Measurements from ENCODE around the gene COL11A2.
A peak's percentile ranks its signal among the peaks of the same experiment; 100 is the strongest.

Gene COL11A2

DNA sequence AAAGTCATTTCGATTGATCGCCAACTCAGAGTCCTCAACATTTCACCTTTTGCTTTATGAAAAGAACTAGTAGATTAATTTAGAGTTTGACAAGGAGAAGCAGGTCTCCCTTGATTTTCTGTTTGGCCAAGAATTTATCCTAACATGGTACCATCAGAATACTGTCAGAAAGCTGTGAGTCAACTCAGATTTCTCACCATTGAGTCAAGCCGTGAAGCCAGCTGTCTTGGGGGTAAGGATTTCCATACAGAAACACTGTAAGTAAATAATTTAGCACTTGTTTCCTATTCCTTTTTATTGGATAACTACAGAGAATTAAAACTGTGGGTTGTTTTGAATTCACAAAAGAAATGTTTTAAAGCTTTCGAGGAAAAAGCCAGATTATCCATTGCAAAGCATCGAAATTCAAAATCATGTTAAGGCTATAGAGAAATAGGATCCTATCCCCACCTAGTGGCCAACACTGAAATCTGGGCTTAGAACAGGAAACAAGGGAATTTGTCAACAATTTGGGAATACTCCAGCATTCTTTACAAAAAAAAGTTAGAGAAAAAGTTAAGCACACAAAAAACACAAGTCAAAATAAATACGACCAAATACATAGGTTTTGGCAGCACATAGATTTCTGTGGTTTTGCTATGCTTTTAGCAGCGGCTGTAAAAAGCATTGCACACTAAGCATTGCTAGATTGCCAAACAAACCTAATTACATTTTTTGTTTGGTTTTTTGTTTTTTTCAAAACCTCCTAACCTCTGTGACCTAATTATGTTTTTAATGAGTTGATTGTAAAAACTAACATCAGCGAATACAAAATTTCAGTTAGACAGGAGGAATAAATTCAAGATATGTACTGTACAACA is 44.2 kb downstream of the COL11A2 start:
- no peak for DNase-seq

DNA sequence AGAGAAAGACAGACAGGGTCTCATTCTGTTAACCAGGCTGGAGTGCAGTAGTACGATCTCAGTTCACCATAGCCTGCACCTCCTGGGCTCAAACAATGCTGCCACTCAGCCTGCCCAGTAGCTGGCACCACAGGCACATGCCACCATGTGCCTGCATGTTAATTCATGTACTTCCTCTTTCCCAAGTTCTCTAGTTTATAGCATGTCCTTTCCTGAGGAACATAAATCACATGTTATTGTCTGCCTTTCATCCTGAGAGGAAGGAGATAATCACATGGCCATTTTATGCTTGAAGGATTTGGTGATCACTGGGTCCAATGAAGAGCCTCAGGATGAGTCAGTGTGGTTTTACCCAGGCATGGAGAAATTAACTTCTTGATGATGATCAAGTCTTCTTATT is 47.9 kb downstream of the COL11A2 start:
- DNase-seq: no peak

- no peak for DNase-seq
Measured at GRCh38 chr6:33143113-33143770, 49.0 kb downstream of the COL11A2 start.

DNA sequence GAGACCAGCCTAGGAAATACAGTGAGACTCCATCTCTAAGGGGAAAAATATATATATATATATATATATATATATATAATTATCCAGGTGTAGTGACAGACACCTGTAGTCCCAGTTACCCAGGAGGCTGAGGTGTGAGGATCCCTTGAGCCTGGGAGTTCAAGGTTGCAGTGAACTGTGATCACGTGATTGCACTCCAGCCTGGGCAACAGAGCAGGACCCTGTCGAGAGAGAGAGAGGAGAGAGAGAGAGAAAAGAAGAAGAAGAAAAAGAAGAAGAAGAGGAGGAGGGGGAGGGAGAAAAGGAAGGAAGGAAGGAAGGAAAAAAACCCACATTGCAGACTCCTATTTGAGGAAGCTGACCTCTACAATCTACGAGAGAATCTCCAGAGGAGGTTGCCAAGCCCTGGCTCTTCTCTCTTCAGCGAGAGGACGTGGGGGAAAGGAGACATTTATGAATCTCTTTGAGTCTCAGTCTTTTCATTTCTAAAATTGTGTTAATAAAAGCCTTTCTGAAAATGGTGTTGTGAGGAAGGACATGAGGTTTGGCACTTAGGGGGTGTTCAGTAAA is 49.7 kb downstream of the COL11A2 start:
- DNase-seq: no peak

- DNase-seq: no peak
Measured at GRCh38 chr6:33140556-33140955, 51.7 kb downstream of the COL11A2 start.

GRCh38 chr6:33139596-33140206 is 52.6 kb downstream of the COL11A2 start:
- no peak for DNase-seq

- DNase-seq: no peak
Measured at GRCh38 chr6:33136310-33136900, 55.9 kb downstream of the COL11A2 start.

DNA sequence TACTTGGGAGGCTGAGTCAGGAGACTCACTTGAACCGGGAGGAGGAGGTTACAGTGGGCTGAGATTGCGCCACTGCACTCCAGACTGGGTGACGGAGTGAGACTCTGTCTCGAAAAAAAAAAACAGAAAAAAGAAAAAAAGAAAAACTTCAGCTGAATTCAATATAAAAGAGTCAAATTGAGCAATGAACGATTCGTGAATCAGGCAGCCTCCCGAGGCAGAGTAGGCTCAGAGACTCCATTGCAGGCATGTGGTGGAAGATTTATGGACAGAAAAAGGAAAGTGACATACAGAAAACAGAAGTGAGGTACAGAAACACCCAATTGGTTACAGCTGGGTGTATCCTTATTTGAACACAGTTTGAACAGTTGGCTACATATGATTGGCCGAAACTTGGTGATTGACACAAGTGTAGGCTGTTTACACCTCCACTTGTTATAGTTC is 60.2 kb downstream of the COL11A2 start:
- no peak for DNase-seq

DNA sequence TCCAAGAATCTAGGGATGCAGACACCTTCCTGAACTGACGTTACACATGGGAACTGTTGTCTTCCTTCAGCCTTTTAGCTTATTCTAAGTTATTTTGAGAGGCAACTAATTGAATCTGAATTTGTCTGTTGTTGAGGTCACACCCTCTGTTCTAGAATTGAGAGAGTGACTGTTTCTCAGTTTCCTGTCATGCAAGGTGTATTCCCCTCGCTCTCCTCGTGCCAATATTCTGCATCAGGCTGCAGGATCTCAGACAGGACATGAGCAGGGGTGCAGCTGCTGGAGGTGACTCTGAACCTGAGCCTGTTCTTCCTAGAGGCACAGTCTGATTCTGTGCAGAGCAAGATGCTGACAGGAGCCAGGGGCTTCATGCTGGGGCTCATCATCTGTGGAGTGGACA is 63.9 kb downstream of the COL11A2 start:
- no peak for DNase-seq

DNA sequence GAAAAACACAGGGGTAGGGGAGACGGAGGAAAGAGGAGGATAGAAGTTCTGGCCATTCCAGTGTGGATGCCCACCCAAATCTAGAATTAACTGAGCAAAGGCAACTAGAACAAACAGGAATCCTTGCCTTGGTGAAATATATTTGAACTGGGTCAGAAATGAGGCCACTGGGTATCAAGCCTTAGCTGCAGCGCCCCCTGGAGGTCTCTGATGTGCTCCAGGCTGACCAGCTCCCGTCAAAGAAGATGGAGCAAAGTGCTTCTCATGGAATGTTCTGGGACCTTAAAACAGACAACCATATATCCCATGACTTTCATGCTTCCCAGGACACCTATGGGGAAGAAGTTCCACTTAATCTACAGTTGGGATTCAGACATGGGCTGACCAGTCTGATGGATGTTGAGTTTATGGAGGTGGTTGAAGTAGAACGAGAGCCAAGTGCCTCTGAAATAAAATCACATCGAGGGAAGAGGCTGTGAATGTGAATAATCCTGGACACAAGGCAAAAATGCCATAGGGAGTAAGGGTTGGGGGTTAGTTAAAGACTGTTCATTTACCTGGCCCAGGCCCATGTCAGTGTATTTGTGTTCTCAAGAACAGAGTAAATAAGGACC is 66.1 kb downstream of the COL11A2 start:
- peak; percentile 36 for DNase-seq

DNA sequence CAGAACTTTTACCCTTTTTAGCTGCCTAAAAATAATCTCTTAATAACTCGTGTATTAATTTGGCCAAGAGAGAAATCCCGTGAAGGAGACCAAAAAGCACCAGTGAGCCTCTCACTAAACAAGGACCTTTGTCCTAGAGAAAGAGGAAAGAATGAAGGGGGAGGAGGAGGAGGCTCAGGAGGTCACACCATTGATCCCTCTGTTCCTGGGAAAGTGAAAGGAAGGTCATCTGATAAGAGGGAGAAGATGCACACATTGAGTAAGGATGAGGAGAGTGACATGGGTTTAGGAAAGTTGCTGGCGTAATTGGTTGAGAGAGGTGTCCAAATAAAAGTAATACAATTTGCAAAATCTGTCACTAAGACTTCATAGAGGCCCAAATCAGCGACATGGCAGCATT is 67.3 kb downstream of the COL11A2 start:
- no peak for DNase-seq

DNA sequence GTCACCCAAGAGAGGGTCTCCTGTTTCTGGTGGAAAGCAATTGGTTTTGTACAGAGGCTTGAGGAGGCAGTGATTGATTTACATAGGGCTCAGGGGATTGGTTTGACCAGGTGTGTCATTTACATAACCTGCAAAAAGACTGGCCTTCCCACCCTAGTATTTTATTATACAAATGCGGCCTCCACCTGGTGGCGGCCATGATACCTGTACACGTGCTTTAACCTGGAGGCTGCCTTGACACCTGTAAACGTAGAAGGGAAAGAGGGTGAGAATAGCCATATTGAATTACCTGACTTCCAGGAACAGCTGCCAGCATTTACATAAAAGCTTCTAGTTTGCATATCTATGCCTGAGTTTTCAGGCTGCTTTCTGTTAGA is 67.8 kb downstream of the COL11A2 start:
- no peak for DNase-seq

- DNase-seq: no peak
Measured at GRCh38 chr6:33123732-33124524, 68.3 kb downstream of the COL11A2 start.

- DNase-seq: no peak
Measured at GRCh38 chr6:33123181-33123580, 69.1 kb downstream of the COL11A2 start.

DNA sequence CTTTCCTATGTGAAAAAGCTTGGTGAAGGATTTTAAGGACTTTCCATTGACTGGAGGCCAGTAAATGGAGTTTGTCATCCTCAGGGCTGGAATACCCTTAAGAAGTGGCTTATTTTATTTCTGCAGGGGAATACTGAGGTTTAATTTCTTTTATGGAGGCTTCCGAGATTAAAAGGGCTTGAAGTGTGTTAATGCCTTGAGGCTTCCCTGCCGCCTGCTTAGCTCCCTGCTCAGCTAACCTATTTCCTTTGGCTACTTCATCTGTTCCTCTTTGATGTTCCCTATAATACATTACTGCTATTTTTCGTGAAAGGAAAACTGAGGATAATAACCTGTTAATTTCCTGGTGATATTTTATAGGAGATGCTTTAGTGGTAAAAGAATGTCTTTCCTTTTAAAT is 72.3 kb downstream of the COL11A2 start:
- no peak for DNase-seq

DNA sequence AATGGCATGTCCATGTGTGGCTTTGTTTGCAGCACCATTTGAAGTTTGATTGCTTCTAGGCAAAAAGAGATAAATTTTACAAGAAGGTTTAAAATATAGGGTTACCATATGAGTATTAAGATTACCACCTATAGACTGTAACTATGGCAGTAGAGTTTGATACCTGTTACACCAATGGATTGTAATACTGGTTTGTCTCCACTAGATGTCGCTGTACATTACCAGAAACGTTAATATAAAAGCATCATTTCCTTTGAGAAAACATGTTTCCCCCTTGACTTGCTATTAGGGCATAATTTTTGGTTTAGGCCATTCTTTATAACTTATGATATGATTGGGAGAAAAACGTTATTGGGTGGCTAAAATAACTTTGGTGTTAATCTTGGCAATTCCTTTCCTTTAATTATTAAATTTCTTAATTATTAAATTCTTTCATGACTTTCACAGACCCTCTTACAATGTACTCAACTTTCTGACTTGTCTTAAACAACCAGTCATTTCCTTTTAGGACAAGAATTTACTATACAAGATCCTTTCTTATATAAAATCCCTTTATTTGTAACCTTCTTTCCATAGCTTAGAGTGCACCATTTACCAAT is 73.6 kb downstream of the COL11A2 start:
- no peak for DNase-seq

DNA sequence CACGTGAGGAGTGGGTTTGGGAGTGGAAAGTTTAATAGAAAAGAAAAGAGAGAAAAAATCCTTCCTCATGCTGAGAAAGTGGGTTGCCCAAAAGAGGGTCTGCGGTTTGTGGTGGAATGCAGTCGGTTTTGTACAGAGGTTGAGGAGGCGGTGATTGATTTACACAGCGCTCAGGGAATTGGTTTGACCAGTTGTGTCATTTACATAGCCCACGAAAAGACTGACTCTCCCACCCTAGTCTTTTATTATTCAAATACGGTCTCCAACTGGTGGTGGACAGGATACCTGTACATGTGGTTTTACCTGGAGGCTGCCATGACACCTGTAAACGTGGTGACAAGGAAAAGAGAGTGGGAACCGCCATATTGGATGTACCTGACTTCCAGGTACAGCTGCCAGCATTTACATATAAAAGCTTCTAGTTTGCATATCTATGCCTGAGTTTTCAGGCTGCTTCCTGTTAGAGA is 74.4 kb downstream of the COL11A2 start:
- no peak for DNase-seq

GRCh38 chr6:33116841-33117711 is 75.2 kb downstream of the COL11A2 start:
- DNase-seq: no peak

DNA sequence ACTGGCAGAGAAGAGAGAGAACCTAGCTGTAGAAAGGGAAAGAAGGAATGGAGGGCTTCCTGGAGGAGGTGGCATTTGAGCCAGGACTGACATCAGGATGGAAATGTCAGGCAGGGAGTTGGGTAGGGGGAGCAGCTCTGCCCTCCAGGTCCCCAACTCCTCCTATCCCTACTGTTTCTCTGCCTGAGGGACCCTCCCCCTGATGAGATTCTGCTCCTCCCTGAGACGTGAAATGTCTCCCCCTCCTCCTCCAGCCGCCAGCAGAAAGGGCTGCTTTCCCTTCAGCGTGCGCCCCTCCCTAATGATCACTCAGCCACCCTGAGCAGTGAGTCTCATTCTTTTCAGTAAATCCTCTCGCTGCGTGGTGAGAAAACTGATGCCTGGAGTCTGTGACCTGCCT is 75.8 kb downstream of the COL11A2 start:
- no peak for DNase-seq

DNA sequence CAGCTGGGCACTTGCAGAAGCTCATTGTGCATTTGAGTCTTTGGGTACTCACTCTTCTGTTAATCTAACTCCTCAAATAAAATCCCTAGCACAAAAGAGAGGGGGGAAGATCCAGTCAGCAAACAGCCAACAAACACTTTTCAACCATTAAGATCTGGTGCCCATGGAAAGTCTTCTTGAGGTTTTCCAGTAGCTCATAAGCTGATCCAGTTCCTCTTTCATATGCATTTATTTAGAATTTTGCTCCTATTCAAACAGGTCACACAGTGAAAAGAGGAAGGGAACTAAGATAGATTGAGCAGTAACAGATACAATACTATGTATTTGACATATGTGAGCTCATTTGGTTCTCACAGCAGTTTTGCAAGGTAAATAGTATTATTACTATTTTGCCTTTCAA is 77.9 kb downstream of the COL11A2 start:
- DNase-seq: no peak

Measured in effector CD8-positive, alpha-beta T cell (primary cell).